ENCODE measurements around the gene PPP2R3B. TPM values are rescaled to one million over a fixed set of nuclear protein-coding genes. Genes with fewer than 3 reads are reported as not detected.

The PPP2R3B gene
- total RNA-seq, 1 donor from 2014 or later, result 15.4 TPM

GRCh38 chrX:349196-349595 lies 37.5 kb downstream of the PPP2R3B start:
- Mint-ChIP-seq H3K27ac (no peak overlapping the region), H3K4me3 (no peak overlapping the region), H3K4me1 (no peaks in the 10 kb centered on the region), H3K27me3 (no peaks in the 10 kb centered on the region), H3K36me3 (ENCODE audit: low read depth) (peaks cover 22% of the 10 kb centered on the region), H3K9me3 (no peaks in the 10 kb centered on the region)
- no peak for DNase-seq
- no peak for TF ChIP-seq CTCF (IDR thresholded peaks at IDR 0.05)
- no peak for ATAC-seq (ENCODE audit: low read depth)
- intact Hi-C loops (cut with micrococcal nuclease), result no loop called here
- POLR2A ChIA-PET, result no interaction called here
- CTCF ChIA-PET, result no interaction called here

GRCh38 chrX:348461-349117 lies 38.1 kb downstream of the PPP2R3B start:
- ChIA-PET POLR2A (no interaction called here), CTCF (no interaction called here)
- DNase-seq, result no peak
- no peaks in the 10 kb centered on the region for H3K27me3 Mint-ChIP-seq
- no peak for TF ChIP-seq CTCF (IDR thresholded peaks at IDR 0.05)
- H3K4me3 Mint-ChIP-seq, result no peak overlapping the region
- no peaks in the 10 kb centered on the region for H3K4me1 Mint-ChIP-seq
- peaks cover 22% of the 10 kb centered on the region for H3K36me3 Mint-ChIP-seq (ENCODE audit: low read depth)
- ATAC-seq (ENCODE audit: low read depth), result no peak
- intact Hi-C loops (cut with micrococcal nuclease), result no loop called here
- H3K9me3 Mint-ChIP-seq, result no peaks in the 10 kb centered on the region
- H3K27ac Mint-ChIP-seq, result no peak overlapping the region

- Mint-ChIP-seq H3K4me1 (no peaks in the 10 kb centered on the region), H3K9me3 (no peaks in the 10 kb centered on the region), H3K36me3 (ENCODE audit: low read depth) (peaks cover 20% of the 10 kb centered on the region), H3K27ac (no peak overlapping the region), H3K27me3 (no peaks in the 10 kb centered on the region), H3K4me3 (no peak overlapping the region)
- no peak for ATAC-seq (ENCODE audit: low read depth)
- intact Hi-C loops (cut with micrococcal nuclease), result no loop called here
- POLR2A ChIA-PET, result no interaction called here
- no peak for DNase-seq
- CTCF ChIA-PET, result no interaction called here
- no peak for TF ChIP-seq CTCF (IDR thresholded peaks at IDR 0.05)
These were observed 39.2 kb downstream of the PPP2R3B start for GRCh38 chrX:347351-348117.

GRCh38 chrX:346034-346813 lies 40.5 kb downstream of the PPP2R3B start:
- Mint-ChIP-seq H3K4me3 (no peak overlapping the region), H3K27ac (no peak overlapping the region), H3K27me3 (no peaks in the 10 kb centered on the region), H3K36me3 (ENCODE audit: low read depth) (peaks cover 23% of the 10 kb centered on the region), H3K9me3 (no peaks in the 10 kb centered on the region), H3K4me1 (no peaks in the 10 kb centered on the region)
- no peak for TF ChIP-seq CTCF (IDR thresholded peaks at IDR 0.05)
- DNase-seq (no peak), ATAC-seq (ENCODE audit: low read depth) (no peak)
- intact Hi-C loops (cut with micrococcal nuclease), result no loop called here
- ChIA-PET POLR2A (no interaction called here), CTCF (no interaction called here)

Measured in activated B cell treated with CpG ODN at 0.5 μM for 24 hours (primary cell).